ENCODE data around the gene CACNA1D.

CACNA1D gene

DNA sequence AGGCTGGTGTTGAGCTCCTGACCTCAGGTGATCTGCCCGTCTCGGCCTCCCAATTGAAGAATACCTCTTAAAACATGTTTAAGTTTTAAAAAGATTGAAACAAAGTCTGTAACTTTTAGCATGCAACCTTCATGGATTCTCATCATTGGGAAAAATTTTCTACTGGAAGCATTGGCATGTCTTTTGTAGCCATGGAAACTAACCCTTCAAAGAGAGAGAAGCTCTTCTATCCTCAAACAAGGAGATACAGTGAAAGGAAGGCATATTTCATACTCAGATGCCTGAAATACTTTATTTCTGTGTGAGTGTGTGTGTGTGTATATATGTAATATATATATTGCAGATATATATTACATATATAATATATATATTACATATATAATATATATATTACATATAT, 196.9 kb downstream of the CACNA1D start:
- DNase-seq (ENCODE audit: low read depth in 2 of 2): no peak

DNA sequence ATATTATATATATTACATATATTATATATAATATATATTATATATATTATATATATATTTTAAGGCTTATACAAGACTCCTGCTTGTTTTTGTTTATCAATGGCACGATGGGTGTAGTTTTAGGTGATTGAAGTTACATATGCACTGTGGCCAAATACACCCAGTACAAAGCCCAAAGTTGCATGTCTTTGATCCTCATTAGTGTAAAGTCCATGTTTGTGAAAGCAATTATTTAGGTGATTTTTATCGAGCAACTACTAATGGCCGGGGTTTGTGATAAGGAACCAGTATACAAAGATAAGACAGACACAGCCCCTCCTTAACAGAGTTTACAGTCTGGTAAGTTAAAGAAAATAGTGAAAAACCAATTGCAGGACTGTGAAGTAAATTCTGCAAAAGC, 197.5 kb downstream of the CACNA1D start:
- DNase-seq (ENCODE audit: low read depth in 2 of 2): no peak

- no peak for DNase-seq (ENCODE audit: low read depth in 2 of 2)
Observed at GRCh38 chr3:53693451-53693850, 199.0 kb downstream of the CACNA1D start.

DNA sequence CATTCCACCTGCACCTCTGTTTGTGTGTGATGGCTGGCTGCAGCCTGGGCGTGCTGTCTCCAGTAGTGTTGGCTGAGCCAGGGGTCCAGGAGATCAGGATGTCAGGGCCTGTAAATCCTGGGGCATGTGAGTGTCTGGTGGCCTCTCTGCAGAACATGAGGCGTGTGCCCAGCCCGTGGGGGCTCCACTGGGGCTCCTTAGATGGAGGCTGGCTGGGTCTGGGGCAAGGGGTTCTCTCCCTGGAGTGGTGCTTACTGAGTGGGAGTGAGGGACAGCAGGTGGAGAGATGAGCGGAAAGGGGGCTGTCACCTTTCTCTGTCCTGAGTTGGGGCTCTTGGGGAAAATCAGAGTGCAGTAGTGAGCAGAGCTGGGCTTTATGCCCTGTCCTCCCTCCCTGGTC, 199.6 kb downstream of the CACNA1D start:
- DNase-seq (ENCODE audit: low read depth in 2 of 2): no peak

DNA sequence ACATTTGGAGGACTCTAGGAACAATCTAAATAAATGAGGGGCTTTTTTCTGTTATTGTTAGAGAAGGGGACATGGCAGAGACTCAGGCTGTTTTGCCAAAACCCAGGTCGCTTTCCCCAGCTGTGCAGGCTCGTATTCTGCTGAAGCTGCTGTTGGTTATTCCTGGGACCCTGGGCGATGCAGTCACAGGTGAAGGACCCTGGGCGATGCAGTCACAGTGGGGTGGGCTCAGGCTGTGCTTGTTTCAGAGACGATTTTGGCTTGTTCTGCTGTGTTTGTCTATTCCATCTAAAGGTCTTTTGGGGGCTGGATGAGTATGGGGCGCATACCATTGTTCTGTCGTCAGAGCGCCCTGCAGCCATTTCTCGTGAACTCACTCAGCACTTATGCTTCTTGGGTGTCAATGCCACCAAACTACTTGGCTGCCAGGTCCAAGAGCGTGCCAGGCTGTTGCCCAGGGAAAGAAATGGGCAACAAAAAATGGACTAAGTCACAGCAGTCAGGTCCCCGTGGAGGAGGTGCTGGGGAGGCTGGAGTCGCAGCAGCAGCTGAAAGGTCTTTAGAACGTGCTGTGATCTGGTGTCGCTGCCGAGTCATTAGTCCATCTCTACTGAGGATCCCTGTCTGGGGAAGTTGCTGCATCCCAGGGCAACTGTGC, 200.4 kb downstream of the CACNA1D start:
- no peak for DNase-seq (ENCODE audit: low read depth in 2 of 2)

- no peak for DNase-seq (ENCODE audit: low read depth in 2 of 2)
Observed at GRCh38 chr3:53695324-53695690, 200.9 kb downstream of the CACNA1D start.

GRCh38 chr3:53696401-53697172, 202.2 kb downstream of the CACNA1D start:
- no peak for DNase-seq (ENCODE audit: low read depth in 2 of 2)

GRCh38 chr3:53700441-53700840, 206.0 kb downstream of the CACNA1D start:
- DNase-seq (ENCODE audit: low read depth in 2 of 2): no peak

DNA sequence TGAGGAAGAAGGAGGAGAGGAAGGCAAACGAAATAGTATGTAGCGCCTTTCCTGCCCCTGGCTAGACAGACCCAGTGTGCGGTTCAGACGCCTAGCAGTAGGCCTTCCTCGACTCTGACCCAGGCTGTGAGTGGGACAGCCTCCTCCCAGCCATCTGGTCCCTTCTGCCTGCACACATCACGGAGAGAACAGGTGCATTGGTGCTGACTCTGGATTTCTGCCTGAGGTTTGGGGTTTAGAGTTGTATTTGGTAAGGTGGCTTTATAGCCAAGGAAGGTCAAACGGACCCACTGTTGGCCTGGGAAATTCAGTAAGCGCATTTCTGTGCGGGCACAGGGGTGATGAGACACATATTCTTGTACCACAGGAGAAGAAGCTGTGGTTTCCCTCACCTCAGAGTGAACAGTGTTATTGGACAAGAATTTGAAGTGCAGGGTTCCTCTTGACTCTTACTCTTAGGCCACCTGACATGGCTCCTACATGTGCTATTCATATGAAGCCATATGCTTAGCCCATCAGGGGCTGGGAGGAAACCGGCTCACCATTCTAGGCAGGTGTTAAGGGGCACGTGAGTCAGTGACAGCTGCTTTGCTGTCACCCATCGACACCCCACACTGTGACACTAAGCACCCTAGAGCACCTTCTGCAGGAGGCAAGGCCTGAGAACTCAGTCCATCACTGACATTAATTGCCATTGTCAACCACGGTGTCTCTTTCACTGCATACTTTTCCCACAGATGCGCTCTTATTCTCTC, 208.5 kb downstream of the CACNA1D start:
- DNase-seq (ENCODE audit: low read depth in 2 of 2): no peak

DNA sequence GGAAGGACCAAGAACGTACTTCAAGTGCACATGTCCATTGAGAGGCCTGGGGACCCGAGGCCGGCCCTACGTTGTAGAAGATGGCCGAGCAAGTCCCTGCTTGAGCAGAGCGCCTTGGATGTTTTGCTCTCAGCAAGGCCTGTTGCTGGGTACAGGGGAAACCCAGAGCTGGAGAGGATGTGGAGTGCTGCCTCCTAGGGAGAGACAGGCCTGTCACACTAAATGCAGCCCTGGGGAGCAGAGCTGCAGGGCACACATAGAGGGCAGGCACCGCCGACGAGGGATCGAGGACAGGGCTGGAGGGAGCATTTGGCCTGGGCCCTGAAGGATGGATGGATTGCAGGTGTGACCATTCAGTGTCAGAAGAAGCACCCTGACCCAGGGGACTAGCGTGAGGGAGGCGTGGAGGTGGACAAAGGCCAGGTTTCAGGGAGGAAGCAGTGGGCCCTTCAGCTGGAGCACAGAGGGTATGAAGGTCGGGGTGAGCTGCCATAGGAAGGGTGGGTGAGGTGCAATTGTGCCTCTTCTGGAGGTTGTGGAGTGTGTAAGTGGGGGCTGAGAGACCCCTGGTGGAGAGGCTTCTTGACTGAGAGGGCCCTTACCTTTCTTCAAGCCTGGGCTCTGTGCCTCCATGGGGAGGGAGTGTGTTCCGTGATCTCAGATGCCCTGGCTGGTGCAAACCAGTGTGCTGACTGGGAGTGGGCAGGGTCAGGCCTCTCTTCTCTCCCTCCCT, 209.4 kb downstream of the CACNA1D start:
- DNase-seq (ENCODE audit: low read depth in 2 of 2): no peak

- DNase-seq (ENCODE audit: low read depth in 2 of 2): no peak
Observed at GRCh38 chr3:53704363-53704725, 209.9 kb downstream of the CACNA1D start.

DNA sequence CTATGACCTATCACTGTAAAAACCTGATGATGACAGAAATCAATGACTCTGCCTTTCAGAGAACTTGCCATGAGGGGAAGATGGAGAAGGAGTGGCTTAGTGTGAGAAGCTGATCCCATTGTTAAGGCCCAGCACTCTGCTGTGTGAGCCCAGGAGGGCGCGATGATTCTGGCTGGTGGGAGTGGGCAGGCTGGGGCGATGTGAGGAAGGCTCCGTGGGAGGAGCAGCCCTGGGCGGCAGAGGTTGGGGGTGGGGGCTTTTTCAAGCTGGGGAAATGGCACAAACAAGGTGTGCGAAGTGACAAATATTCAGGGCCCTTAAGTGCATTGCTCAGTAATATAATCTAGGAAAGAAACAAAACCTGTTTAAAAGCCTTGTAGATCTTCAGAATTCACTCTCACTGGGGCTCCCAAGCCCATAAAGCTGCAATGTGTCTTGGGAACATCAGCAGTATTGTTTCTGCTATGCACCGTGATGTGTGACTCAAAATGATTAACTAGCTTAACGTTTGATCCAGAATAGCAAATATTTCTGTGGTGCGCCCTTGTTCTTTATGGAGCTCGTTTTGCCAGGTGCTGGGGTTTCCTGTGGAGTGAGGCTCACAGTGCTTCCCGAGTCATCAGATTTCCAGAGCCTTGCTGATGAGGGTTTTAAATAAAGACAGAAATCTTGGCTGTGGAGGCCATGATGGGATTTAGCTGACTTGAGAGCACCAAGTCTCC, 210.8 kb downstream of the CACNA1D start:
- DNase-seq (ENCODE audit: low read depth in 2 of 2): no peak

GRCh38 chr3:53705774-53706173, 211.4 kb downstream of the CACNA1D start:
- DNase-seq (ENCODE audit: low read depth in 2 of 2): no peak

- no peak for DNase-seq (ENCODE audit: low read depth in 2 of 2)
Observed at GRCh38 chr3:53707222-53707621, 212.8 kb downstream of the CACNA1D start.

GRCh38 chr3:53708001-53708621, 213.7 kb downstream of the CACNA1D start:
- no peak for DNase-seq (ENCODE audit: low read depth in 2 of 2)

- DNase-seq (ENCODE audit: low read depth in 2 of 2): no peak
Observed at GRCh38 chr3:53709256-53709655, 214.8 kb downstream of the CACNA1D start.

DNA sequence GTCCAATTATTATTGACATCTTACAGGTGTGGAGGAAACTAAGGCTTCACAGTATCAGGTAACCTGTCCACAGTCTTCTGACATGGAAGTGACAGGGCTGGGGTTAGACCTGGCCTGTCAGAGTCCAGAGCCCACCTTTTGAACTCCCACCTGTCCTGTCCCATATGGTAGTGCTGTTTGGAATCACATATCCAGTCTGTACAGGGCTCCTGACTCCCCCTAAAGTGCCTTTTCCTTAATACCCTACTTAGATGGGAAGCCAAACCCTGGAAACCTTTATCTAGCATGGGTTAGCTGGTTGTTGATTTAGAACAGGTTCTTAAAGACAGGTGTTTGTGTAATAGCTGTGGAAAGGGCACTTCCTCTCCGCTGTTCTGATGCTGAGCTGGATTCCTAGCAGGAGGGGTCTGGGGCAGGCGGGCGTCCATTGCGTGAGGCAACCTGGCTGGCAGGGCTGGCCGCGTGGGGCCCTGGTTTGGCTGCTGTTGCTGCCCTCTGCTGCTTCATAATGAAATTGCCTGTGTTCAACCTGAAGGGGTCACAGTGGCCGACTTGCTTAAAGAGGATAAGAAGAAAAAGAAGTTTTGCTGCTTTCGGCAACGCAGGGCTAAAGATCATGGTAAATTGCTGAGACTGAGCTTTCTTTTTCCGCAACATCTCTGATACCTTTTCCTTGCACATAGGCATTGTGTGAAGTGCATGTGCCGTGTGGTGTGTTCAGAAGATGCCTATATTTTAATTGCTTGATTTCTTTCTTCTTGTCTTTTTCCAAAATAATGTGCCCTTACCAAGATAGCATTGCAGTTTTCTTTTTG, 215.7 kb downstream of the CACNA1D start:
- DNase-seq (ENCODE audit: low read depth in 2 of 2): peak; percentile 26 to 46

DNA sequence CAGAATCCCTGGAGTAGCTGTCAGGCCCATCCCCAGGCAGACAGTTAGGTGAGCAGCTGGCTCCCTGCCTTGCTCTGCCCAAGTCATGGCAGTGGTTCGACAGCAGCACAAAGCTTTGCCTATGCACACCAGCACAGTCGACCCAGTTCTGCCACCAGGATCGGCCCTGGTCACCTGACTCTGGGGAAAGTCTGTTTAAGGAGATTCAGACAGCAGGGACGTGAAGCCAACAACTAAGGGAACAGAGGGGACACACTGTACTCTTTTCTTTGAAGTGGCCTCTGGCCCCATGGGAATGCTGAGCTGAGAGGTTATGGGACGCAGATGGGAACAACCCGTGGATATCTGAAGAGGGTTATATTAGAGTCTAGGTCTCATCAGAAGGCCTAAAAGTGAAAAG, 217.0 kb downstream of the CACNA1D start:
- no peak for DNase-seq (ENCODE audit: low read depth in 2 of 2)

GRCh38 chr3:53712817-53713388, 218.5 kb downstream of the CACNA1D start:
- DNase-seq (ENCODE audit: low read depth in 2 of 2): no peak

DNA sequence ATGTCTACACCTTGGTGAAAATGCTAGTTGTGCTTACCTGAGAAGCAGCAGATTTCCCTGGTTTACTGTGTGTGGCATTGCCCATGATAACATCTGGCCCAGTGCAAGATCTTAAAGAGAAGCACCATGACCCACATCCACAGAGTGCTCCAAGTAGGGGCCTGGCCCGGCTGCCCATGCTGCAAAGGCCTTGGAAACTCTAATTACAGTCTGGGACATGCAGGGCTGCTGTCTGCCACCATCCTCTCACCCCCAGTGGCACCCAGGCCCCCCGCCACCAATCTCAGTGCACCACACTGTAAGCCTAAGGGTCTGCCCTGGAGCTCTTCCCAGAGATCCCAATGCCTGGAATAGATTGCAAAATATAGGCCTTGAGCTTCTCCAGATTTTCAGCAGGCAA, 219.2 kb downstream of the CACNA1D start:
- DNase-seq (ENCODE audit: low read depth in 2 of 2): no peak

All from stimulated activated CD8-positive, alpha-beta memory T cell treated with anti-CD3 and anti-CD28 coated beads, Interleukin-2, amount 100 ng/mL, for 48 hours (primary cell).